Body of pancreas (tissue), 4 donors: ENCODE results near the gene CGNL1.

Experiments
- POLR2A ChIP-seq, 3 donors: fragments of 450-650 bp; IDR thresholded peaks; one replicate each; pipeline ENCODE4 v1.6.1; 2016; ENCODE audit warnings: antibody characterized with exemption in 3 of 3, mild to moderate bottlenecking in 2 of 3
- TF ChIP-seq, protein P1 (sequence below), 7 experiments: fragments of 450-650 bp in 4 of 7; fragments of 200-600 bp in 3 of 7; sonication (generic) in 3 of 7; IDR thresholded peaks; one replicate each; pipeline ENCODE4 v1.5.1; 2016 to 2019; ENCODE audit warnings: antibody characterized with exemption in 7 of 7

DNA sequence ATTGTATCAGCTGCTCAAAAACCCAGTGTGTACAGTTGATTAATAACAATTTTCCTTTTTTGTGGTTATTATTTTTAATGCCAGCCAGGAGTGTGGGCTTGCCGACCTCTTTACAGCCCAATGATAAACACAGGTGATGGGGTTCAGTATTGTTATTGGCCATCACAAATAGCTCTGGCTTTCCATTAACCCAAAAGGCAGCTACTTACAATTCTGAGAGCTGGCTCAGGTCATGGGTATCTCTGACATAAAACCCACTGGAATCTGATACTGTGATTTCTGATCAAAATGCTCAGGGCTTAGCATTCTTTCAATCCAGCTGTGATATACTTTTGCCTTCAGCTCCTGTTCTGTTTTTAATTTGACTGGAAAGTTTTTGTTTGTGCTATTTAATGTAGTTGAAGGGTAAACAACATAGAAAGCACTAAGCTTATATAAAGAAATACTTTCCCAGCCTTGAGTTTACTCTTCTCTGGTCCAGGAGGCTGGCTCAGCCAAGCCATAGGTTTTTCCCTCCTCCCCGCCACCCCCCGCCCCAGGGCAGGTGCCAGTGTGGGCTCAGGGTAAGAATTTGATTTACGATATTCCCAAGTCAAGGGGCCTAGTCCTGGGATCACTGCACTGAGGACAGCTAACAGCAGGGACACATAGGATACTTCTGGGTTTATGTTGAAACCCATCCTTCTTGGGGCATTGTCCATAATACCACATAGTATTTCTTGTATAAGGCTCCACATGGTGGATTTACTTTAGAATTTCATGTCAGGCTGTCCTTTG, 161.4 kb downstream of the CGNL1 start:
- TF ChIP-seq, protein P1, sequence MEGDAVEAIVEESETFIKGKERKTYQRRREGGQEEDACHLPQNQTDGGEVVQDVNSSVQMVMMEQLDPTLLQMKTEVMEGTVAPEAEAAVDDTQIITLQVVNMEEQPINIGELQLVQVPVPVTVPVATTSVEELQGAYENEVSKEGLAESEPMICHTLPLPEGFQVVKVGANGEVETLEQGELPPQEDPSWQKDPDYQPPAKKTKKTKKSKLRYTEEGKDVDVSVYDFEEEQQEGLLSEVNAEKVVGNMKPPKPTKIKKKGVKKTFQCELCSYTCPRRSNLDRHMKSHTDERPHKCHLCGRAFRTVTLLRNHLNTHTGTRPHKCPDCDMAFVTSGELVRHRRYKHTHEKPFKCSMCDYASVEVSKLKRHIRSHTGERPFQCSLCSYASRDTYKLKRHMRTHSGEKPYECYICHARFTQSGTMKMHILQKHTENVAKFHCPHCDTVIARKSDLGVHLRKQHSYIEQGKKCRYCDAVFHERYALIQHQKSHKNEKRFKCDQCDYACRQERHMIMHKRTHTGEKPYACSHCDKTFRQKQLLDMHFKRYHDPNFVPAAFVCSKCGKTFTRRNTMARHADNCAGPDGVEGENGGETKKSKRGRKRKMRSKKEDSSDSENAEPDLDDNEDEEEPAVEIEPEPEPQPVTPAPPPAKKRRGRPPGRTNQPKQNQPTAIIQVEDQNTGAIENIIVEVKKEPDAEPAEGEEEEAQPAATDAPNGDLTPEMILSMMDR (IDR thresholded peaks at IDR 0.05) = no peak
- no peak for TF ChIP-seq POLR2A (IDR thresholded peaks at IDR 0.05)
